H1 (cell line): Measurements from ENCODE around the gene TCF4. TPM values are rescaled to one million over a fixed set of nuclear protein-coding genes. Genes with fewer than 3 reads are reported as not detected.

Experiments used
- EGR1 ChIP-seq: IDR thresholded peaks from 2 replicates; pipeline ENCODE4 v1.6.1; 2011; ENCODE audit warnings: low read depth, low read length, borderline replicate concordance
- HDAC6 ChIP-seq: IDR thresholded peaks from one replicate; pipeline ENCODE4 v1.7.1; 2012; ENCODE audit warnings: low read depth, mild to moderate bottlenecking, inconsistent platforms, low read length, moderate library complexity
- KDM1A ChIP-seq: fragments of 200-600, 300-600 bp; sonication (generic); IDR thresholded peaks from 2 replicates; pipeline ENCODE4 v1.7.1; 2016; ENCODE audit warnings: mild to moderate bottlenecking, low read length, borderline replicate concordance
- RBBP5 ChIP-seq: IDR thresholded peaks from 2 replicates; pipeline ENCODE4 v1.7.1; 2012; ENCODE audit warnings: low read depth, mild to moderate bottlenecking, inconsistent platforms, low read length, moderate library complexity, borderline replicate concordance
- SRF ChIP-seq: IDR thresholded peaks from 2 replicates; pipeline ENCODE4 v1.6.1; 2011; ENCODE audit warnings: mild to moderate bottlenecking, low read depth, low read length, moderate library complexity
- YY1 ChIP-seq: IDR thresholded peaks from 2 replicates; pipeline ENCODE4 v1.6.1; 2011; ENCODE audit warnings: low read depth, mild to moderate bottlenecking, low read length
- polyA plus RNA-seq, 7 experiments: library from polyadenylated mRNA; depleted of rRNA in 3 of 7; stranded (reverse) in 5 of 7; unstranded in 2 of 7; fragments of >200 nt in 5 of 7; fragments of 200-250 nt in 2 of 7; gene quantifications; 1 replicate in 5 of 7; 2 replicates in 1 of 7; 4 replicates in 1 of 7; pipeline versions ENCODE4 v1.2.1 to v1.2.3, GENCODE V29; 2011 to 2013; ENCODE audit warnings: missing spikeins in 2 of 7, mixed read lengths in 2 of 7
- total RNA-seq: library from RNA; stranded (reverse); fragmentation: NEBNext Ultra II Directional; extraction: Animal tissue kit (Norgen Biotek cat#: 25700); gene quantifications from 2 replicates; pipeline ENCODE4 v1.2.1, GENCODE V29; 2021

Gene TCF4
- total and polyA plus RNA-seq, 2 of the 8 experiments (the other 6 are each of a cell fraction or from before 2014, with no cell fraction given) = 59.3 to 118 TPM

DNA sequence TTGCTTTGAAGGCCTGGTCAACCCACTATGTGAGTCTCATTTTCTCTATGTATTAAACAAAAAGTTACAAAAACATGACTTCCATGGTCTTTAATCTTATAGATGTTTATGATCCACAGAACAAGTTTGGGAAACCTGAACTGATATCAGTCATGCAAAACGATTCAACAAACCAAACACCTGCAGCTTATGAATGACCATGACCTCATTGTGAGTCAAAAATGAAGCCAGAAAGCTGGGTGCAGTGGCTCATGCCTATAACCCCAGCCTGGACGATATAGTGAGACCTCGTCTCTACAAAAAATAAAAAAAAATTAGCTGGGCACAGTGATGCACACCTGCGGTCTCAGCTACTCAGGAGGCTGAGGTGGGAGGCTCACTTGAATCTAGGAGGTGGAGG, 358.3 kb downstream of the TCF4 start (continued):
- no peak for TF ChIP-seq KDM1A
- no peak for TF ChIP-seq RBBP5
- TF ChIP-seq EGR1 = no peak
- no peak for TF ChIP-seq HDAC6
- TF ChIP-seq SRF = no peak
- no peak for TF ChIP-seq YY1
